Cardiac fibroblast (primary cell): Measurements from ENCODE around the gene CDHR4.

Experiments
- DNase-seq, 2 donors: peaks; one replicate each; pipeline versions ENCODE4 v3.0.0 to v3.0.0-alpha.2; 2010; ENCODE audit warnings: low read depth in 2 of 2
- H3K4me3 ChIP-seq, 2 donors: replicated peaks in 1 of 2; 1 replicate in 1 of 2; 2 replicates in 1 of 2; pipeline ENCODE4 v1.5.1; 2011; ENCODE audit warnings: low read depth in 2 of 2, low read length in 2 of 2, mild to moderate bottlenecking in 2 of 2, moderate library complexity in 1 of 2
- CTCF ChIP-seq: IDR thresholded peaks from one replicate; pipeline ENCODE4 v1.5.1; 2011; ENCODE audit warnings: low read depth, mild to moderate bottlenecking, low read length, inconsistent platforms

CDHR4 gene

GRCh38 chr3:49807431-49808114, 7.9 kb upstream of the CDHR4 start:
- no peak for TF ChIP-seq CTCF
- no peak overlapping the region for H3K4me3 ChIP-seq
- DNase-seq, result peak in 1 of 2 donors; percentile 62

DNA sequence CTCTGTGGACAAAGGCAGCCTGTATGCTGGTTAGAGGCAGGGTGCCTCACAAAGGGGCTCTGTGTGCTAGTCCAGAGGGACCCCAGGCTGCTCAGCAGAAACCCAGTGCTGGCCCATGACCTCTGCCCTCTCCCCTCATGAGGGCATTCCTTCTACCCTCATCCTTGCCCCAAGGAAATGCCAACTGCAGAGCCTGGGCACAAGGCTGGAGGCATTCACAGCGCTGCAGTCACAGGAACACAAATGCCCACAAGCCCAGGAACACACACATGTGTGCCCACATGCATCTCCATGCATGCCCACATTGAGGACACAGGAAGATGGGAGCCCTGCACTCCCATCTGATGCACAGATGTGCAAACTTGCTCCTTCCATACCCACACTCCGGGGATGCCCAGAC, 7.2 kb upstream of the CDHR4 start:
- no peak for TF ChIP-seq CTCF
- no peak overlapping the region for H3K4me3 ChIP-seq
- no peak for DNase-seq

DNA sequence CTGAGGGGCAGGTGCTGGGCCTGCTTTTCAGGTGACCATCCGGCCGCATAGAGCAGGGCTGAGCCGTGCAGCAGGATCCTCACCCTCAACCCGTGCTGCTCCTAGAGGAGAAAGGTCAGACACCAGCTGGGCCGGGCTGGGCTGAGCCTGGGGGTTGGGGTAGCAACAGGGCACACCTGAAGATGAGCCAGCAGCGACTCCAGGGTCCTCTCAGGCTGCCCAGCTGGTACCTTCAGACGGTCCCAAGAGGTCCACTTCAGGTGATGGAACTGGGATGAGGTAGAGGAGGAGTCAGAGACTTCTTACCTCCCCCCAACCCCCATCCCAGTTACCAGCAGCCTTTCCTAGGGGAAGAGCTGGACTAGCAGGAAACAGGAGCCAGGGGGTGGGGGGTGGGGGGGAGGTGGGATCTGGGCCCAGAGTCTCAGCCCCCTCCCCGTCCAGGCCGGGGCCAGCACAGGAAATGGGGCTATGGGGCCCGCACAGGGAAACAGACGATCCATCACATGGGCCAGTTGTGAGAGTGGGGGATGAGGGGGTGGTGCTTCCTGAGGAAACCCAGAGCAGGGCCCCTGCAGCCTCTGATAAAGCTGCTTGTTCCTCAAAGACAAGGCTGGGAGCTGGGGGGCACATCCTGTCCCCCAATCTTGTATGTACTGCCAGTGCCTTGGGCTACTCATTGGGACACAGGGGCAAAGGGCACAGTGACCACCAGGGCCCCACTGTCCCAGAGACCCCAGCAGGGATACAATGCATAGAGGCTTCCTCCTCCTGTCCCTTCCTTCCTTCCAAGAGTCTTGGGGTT, 6.4 kb upstream of the CDHR4 start:
- peak overlapping the region; percentile 8 to 22 for H3K4me3 ChIP-seq
- TF ChIP-seq CTCF, result no peak

DNA sequence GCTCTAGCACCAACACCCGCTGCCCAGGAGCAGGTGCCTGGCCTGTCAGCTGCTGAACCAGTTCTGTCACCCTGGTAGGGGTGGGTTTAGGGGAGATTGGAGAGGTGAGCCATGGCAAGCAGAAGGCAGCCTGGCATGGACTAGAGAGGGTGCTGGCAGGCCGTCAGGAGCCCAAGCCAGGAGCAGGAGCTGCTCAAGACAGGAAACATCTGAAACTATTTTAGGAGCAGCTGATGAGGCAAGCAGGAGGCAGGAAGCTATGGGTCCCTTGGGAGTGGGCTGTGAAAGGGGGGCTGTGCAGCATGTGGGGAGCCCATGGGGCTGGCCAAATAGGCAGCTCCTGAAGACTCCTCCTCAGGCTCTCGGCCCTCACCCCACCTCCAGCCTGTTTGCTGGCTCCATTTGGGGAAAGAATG, 5.7 kb upstream of the CDHR4 start:
- H3K4me3 ChIP-seq, result peak overlapping the region; percentile 8 to 22
- no peak for TF ChIP-seq CTCF
- DNase-seq, result peak; percentile 96 to 99

More for the DNA sequence above, 6.4 kb upstream of the CDHR4 start:
- DNase-seq, result peak; percentile 21 to 92

- peak overlapping the region; percentile 84 to 86 for H3K4me3 ChIP-seq
- no peak for TF ChIP-seq CTCF
- peak in 1 of 2 donors; percentile 41 for DNase-seq
Observed at GRCh38 chr3:49804141-49805041, 4.7 kb upstream of the CDHR4 start.

- peak overlapping the region; percentile 84 to 86 for H3K4me3 ChIP-seq
- TF ChIP-seq CTCF, result no peak
- peak in 1 of 2 donors; percentile 64 for DNase-seq
Observed at GRCh38 chr3:49803465-49804140, 3.9 kb upstream of the CDHR4 start.
